Chondrocyte (in vitro differentiated cells): Measurements from ENCODE around the gene HNRNPU. TPM values are rescaled to one million over a fixed set of nuclear protein-coding genes. Genes with fewer than 3 reads are reported as not detected.
A peak's percentile ranks its signal among the peaks of the same experiment; 100 is the strongest.

Experiments used
- DNase-seq: peaks from one replicate; pipeline ENCODE4 v3.0.0; 2021; ENCODE audit warnings: mixed read lengths, low spot score
- H3K27ac Mint-ChIP-seq: one replicate; pipeline ENCODE4 v1.8.0; 2021; ENCODE audit warnings: mild to moderate bottlenecking, moderate library complexity, mixed read lengths; ENCODE audit not compliant: unreplicated experiment
- H3K27me3 Mint-ChIP-seq: 2 replicates; pipeline ENCODE4 v1.8.0; 2021; ENCODE audit warnings: low read depth, mixed read lengths
- H3K36me3 Mint-ChIP-seq: 2 replicates; pipeline ENCODE4 v1.8.0; 2021; ENCODE audit warnings: low read depth, mixed read lengths
- H3K4me1 Mint-ChIP-seq: 2 replicates; pipeline ENCODE4 v1.8.0; 2021; ENCODE audit warnings: low read depth, mild to moderate bottlenecking, mixed read lengths
- H3K4me3 Mint-ChIP-seq: one replicate; pipeline ENCODE4 v1.8.0; 2021; ENCODE audit warnings: mild to moderate bottlenecking, moderate library complexity, mixed read lengths; ENCODE audit not compliant: unreplicated experiment
- H3K9me3 Mint-ChIP-seq: 2 replicates; pipeline ENCODE4 v1.8.0; 2021; ENCODE audit warnings: low read depth, mixed read lengths
- CTCF ChIP-seq: fragments of 200-600 bp; sonication (generic); IDR thresholded peaks from 2 replicates; pipeline ENCODE4 v1.5.0; 2021; ENCODE audit warnings: antibody characterized with exemption, mild to moderate bottlenecking, moderate library complexity
- total RNA-seq: library from RNA; stranded (reverse); gene quantifications from 3 replicates; pipeline ENCODE4 v1.2.1, GENCODE V29; 2021

The HNRNPU gene
- total RNA-seq, 1 donor from 2014 or later, result 226 TPM

- no peak overlapping the region for H3K27ac Mint-ChIP-seq
Observed at GRCh38 chr1:244850896-244851295, 13.4 kb downstream of the HNRNPU start.

DNA sequence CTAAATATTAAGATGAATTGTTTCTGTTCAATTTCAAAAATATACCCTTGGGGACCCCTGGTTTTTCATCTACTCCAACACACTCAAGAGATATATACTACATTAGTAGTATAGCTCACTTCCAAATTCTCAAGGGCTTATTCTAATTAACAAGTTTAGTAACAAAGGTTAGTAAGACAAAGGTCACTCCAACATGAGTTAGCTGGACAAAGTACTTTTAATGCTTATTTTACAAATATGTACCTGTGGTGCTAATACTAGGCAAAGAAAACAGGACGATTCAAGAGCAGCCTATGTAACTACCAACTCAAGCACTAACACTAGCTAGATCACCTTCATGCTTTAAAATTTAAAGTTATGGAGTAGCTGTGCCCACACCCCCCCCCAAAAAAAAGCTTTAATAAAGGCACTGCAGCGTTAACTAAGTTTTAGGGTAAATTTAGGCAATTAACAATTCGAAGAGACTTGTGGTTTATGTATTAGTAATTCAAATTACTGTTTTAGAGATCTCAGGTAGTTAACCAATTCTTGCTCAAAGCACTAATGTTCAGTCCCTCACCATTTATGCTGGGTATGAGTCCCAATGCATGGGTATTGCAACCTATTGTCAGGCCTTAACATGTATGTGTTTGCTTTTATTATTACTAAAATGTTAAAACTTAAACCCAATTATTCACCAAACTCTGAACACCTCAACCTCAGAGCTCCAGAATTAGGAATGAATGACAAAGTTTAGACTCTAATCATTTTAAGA lies 14.1 kb downstream of the HNRNPU start:
- no peak for DNase-seq
- peaks cover 34% of the 10 kb centered on the region for H3K36me3 Mint-ChIP-seq
- peak overlapping the region; percentile 30 for H3K27ac Mint-ChIP-seq
- no peak overlapping the region for H3K4me3 Mint-ChIP-seq
- TF ChIP-seq CTCF, result no peak
- H3K27me3 Mint-ChIP-seq, result no peaks in the 10 kb centered on the region
- H3K9me3 Mint-ChIP-seq, result no peaks in the 10 kb centered on the region
- H3K4me1 Mint-ChIP-seq, result peaks cover 13% of the 10 kb centered on the region

More at GRCh38 chr1:244850896-244851295, 13.4 kb downstream of the HNRNPU start:
- Mint-ChIP-seq H3K27me3 (no peaks in the 10 kb centered on the region), H3K36me3 (peaks cover 36% of the 10 kb centered on the region), H3K4me3 (no peak overlapping the region), H3K9me3 (no peaks in the 10 kb centered on the region), H3K4me1 (peaks cover 14% of the 10 kb centered on the region)
- TF ChIP-seq CTCF, result no peak
- no peak for DNase-seq

- Mint-ChIP-seq H3K4me3 (no peak overlapping the region), H3K27me3 (no peaks in the 10 kb centered on the region), H3K9me3 (no peaks in the 10 kb centered on the region), H3K27ac (no peak overlapping the region), H3K36me3 (peaks cover 30% of the 10 kb centered on the region), H3K4me1 (peaks cover 6% of the 10 kb centered on the region)
- no peak for DNase-seq
- TF ChIP-seq CTCF, result no peak
Observed at GRCh38 chr1:244849189-244849866, 15.0 kb downstream of the HNRNPU start.

- H3K27ac Mint-ChIP-seq, result no peak overlapping the region
- no peaks in the 10 kb centered on the region for H3K27me3 Mint-ChIP-seq
- no peak for DNase-seq
- no peak overlapping the region for H3K4me3 Mint-ChIP-seq
- peaks cover 28% of the 10 kb centered on the region for H3K36me3 Mint-ChIP-seq
- no peaks in the 10 kb centered on the region for H3K9me3 Mint-ChIP-seq
- H3K4me1 Mint-ChIP-seq, result peaks cover 22% of the 10 kb centered on the region
- no peak for TF ChIP-seq CTCF
Observed at GRCh38 chr1:244846653-244847052, 17.7 kb downstream of the HNRNPU start.

GRCh38 chr1:244844155-244845121 lies 19.9 kb downstream of the HNRNPU start:
- Mint-ChIP-seq H3K4me3 (no peak overlapping the region), H3K27me3 (no peaks in the 10 kb centered on the region), H3K36me3 (peaks cover 24% of the 10 kb centered on the region), H3K27ac (peak overlapping the region; percentile 86), H3K4me1 (peaks cover 38% of the 10 kb centered on the region), H3K9me3 (no peaks in the 10 kb centered on the region)
- no peak for DNase-seq
- no peak for TF ChIP-seq CTCF
